ENCODE data around the gene TRAPPC13. TPM values are rescaled to one million over a fixed set of nuclear protein-coding genes. Genes with fewer than 3 reads are reported as not detected.
A peak's percentile ranks its signal among the peaks of the same experiment; 100 is the strongest.

TRAPPC13 gene
- total and polyA plus RNA-seq, 2 of the 13 experiments (the other 11 are each of a cell fraction or from before 2014, with no cell fraction given), result 8.4 to 19.6 TPM

DNA sequence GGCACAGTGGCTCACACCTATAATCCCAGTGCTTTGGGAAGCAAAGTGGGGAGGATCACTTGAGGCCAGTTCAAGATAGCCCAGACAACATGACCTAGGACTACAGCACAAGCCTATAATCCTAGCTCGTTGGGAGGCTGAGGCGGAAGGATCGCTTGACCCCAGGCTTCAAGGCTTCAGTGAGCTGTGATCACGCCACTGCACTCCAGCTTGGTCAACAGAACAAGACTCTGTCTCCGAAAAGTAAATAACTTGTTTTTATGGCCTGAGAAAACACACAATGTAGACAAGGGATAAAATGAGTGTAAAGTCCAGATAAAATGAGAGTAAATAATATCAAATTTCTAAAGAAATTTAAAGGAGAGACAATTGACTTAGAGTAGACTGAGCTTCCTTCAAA is 26.3 kb downstream of the TRAPPC13 start (continued):
- no peak for TF ChIP-seq SP4 (CRISPR knock-in tag; IDR thresholded peaks at IDR 0.05)
- TF ChIP-seq POGZ (CRISPR knock-in tag; IDR thresholded peaks at IDR 0.05), result peak; percentile 91
- TF ChIP-seq KDM2A (CRISPR knock-in tag; IDR thresholded peaks at IDR 0.05; ENCODE audit: borderline replicate concordance, low read depth), result no peak
- no peak for TF ChIP-seq ETV5 (CRISPR knock-in tag; IDR thresholded peaks at IDR 0.05; ENCODE audit: borderline replicate concordance)
- TF ChIP-seq ZC3H4 (CRISPR knock-in tag; IDR thresholded peaks at IDR 0.05; ENCODE audit: borderline replicate concordance), result no peak
- TF ChIP-seq ZNF720 (CRISPR knock-in tag; IDR thresholded peaks at IDR 0.05), result no peak
- TF ChIP-seq BORCS8-MEF2B (CRISPR knock-in tag; IDR thresholded peaks at IDR 0.05), result no peak
- no peak for TF ChIP-seq RBFOX2 (IDR thresholded peaks at IDR 0.05; ENCODE audit: low read depth, low read length)
- no peak for TF ChIP-seq ZNF572 (CRISPR knock-in tag; IDR thresholded peaks at IDR 0.05)
- TF ChIP-seq, protein P1, sequence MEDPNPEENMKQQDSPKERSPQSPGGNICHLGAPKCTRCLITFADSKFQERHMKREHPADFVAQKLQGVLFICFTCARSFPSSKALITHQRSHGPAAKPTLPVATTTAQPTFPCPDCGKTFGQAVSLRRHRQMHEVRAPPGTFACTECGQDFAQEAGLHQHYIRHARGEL (CRISPR knock-in tag; IDR thresholded peaks at IDR 0.05), result no peak
- no peak for TF ChIP-seq SP140L (CRISPR knock-in tag; IDR thresholded peaks at IDR 0.05; ENCODE audit: borderline replicate concordance)
- TF ChIP-seq SP1 (IDR thresholded peaks at IDR 0.05), result no peak
- TF ChIP-seq SP1 (CRISPR knock-in tag; IDR thresholded peaks at IDR 0.05), result no peak
- TF ChIP-seq, protein P2, sequence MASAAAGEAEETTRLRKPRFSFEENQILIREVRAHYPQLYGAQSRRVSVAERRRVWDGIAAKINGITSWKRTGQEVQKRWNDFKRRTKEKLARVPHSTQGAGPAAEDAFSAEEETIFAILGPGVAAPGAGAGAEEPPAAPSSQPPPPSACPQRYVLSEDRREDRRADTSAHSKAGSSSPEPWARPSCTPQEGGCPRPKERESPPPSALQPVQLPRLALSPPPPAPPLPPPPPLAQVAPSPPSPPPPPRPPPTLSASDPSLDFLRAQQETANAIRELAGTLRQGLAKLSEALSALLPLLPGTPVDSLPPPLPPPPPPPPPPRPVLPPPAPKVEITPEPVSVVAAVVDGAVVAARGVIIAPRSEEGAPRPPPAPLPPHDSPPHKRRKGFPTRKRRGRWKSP (CRISPR knock-in tag; IDR thresholded peaks at IDR 0.05), result no peak
- no peak for TF ChIP-seq HES4 (CRISPR knock-in tag; IDR thresholded peaks at IDR 0.05; ENCODE audit: borderline replicate concordance)
- no peak for TF ChIP-seq TAF15 (IDR thresholded peaks at IDR 0.05; ENCODE audit: low read depth, low read length, poor library complexity, severe bottlenecking)
- no peak for TF ChIP-seq ZNF563 (CRISPR knock-in tag; IDR thresholded peaks at IDR 0.05)
- no peak for TF ChIP-seq RARG (CRISPR knock-in tag; IDR thresholded peaks at IDR 0.05; ENCODE audit: low read depth)
- no peak for TF ChIP-seq ZBTB7A (CRISPR knock-in tag; IDR thresholded peaks at IDR 0.05)
- no peak for TF ChIP-seq TEAD2 (CRISPR knock-in tag; IDR thresholded peaks at IDR 0.05)
- no peak for TF ChIP-seq ZFP36L2 (CRISPR knock-in tag; IDR thresholded peaks at IDR 0.05)
- TF ChIP-seq FOXK2 (IDR thresholded peaks at IDR 0.05), result no peak
- TF ChIP-seq, protein P3, sequence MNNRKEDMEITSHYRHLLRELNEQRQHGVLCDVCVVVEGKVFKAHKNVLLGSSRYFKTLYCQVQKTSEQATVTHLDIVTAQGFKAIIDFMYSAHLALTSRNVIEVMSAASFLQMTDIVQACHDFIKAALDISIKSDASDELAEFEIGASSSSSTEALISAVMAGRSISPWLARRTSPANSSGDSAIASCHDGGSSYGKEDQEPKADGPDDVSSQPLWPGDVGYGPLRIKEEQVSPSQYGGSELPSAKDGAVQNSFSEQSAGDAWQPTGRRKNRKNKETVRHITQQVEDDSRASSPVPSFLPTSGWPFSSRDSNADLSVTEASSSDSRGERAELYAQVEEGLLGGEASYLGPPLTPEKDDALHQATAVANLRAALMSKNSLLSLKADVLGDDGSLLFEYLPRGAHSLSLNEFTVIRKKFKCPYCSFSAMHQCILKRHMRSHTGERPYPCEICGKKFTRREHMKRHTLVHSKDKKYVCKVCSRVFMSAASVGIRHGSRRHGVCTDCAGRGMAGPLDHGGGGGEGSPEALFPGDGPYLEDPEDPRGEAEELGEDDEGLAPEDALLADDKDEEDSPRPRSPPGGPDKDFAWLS (CRISPR knock-in tag; IDR thresholded peaks at IDR 0.05; ENCODE audit: borderline replicate concordance), result no peak
- TF ChIP-seq, protein P4, sequence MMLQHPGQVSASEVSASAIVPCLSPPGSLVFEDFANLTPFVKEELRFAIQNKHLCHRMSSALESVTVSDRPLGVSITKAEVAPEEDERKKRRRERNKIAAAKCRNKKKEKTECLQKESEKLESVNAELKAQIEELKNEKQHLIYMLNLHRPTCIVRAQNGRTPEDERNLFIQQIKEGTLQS (CRISPR knock-in tag; IDR thresholded peaks at IDR 0.05), result no peak
- TF ChIP-seq ZFP62 (CRISPR knock-in tag; IDR thresholded peaks at IDR 0.05), result no peak
- no peak for TF ChIP-seq NKX3-1 (CRISPR knock-in tag; IDR thresholded peaks at IDR 0.05)
- TF ChIP-seq, protein P5, sequence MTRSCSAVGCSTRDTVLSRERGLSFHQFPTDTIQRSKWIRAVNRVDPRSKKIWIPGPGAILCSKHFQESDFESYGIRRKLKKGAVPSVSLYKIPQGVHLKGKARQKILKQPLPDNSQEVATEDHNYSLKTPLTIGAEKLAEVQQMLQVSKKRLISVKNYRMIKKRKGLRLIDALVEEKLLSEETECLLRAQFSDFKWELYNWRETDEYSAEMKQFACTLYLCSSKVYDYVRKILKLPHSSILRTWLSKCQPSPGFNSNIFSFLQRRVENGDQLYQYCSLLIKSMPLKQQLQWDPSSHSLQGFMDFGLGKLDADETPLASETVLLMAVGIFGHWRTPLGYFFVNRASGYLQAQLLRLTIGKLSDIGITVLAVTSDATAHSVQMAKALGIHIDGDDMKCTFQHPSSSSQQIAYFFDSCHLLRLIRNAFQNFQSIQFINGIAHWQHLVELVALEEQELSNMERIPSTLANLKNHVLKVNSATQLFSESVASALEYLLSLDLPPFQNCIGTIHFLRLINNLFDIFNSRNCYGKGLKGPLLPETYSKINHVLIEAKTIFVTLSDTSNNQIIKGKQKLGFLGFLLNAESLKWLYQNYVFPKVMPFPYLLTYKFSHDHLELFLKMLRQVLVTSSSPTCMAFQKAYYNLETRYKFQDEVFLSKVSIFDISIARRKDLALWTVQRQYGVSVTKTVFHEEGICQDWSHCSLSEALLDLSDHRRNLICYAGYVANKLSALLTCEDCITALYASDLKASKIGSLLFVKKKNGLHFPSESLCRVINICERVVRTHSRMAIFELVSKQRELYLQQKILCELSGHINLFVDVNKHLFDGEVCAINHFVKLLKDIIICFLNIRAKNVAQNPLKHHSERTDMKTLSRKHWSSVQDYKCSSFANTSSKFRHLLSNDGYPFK (CRISPR knock-in tag; IDR thresholded peaks at IDR 0.05; ENCODE audit: borderline replicate concordance), result no peak
- TF ChIP-seq NFYB (CRISPR knock-in tag; IDR thresholded peaks at IDR 0.05), result no peak
- no peak for TF ChIP-seq JUN (CRISPR knock-in tag; IDR thresholded peaks at IDR 0.05)
